ENCODE measurements around the gene DPYSL3. TPM values are rescaled to one million over a fixed set of nuclear protein-coding genes. Genes with fewer than 3 reads are reported as not detected.
"Not testable (repeated sequence)": the region's sequence is repeated elsewhere in the genome, so short reads cannot be mapped to it uniquely, and the experiment has no call there.

DPYSL3 gene
- total RNA-seq, 2 donors from 2014 or later: 161 to 255 TPM

DNA sequence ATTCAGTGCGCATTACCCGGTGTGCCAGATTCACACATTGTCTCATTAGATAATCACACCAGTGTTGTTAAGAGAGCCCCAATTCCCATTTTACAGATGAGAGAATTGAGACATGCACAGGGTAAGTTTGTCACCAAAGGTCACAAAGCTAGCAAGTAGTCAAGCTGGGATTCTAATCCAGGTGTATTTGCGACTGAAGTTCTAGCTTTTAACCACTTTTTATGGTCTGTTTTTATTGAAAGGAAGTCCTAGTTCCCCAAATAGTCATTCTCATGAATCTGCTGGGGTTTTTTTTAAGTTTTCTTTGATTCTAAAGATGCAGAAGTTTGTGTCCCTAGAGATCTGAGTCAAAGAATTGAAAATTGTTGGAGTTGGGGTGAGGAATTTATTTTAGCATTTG is 136.5 kb downstream of the DPYSL3 start:
- H3K27ac ChIP-seq: no peak overlapping the region
- no peak overlapping the region for H3K4me3 ChIP-seq
- H3K36me3 ChIP-seq: no peaks in the 10 kb centered on the region
- DNase-seq (ENCODE audit: low spot score) (no peak), ATAC-seq (ENCODE audit: insufficient number of reproducible peaks, low FRiP score, low read depth) (no peak)
- H3K27me3 ChIP-seq (replicated peaks; ENCODE audit: insufficient read depth): no peaks in the 10 kb centered on the region
- H3K9me3 ChIP-seq: no peaks in the 10 kb centered on the region
- no peak for TF ChIP-seq CTCF (IDR thresholded peaks at IDR 0.05)
- H3K4me1 ChIP-seq (ENCODE audit: control insufficient read depth in 1 of 2, low read depth in 2 of 2): peaks cover 7 to 15% of the 10 kb centered on the region in 2 donors

DNA sequence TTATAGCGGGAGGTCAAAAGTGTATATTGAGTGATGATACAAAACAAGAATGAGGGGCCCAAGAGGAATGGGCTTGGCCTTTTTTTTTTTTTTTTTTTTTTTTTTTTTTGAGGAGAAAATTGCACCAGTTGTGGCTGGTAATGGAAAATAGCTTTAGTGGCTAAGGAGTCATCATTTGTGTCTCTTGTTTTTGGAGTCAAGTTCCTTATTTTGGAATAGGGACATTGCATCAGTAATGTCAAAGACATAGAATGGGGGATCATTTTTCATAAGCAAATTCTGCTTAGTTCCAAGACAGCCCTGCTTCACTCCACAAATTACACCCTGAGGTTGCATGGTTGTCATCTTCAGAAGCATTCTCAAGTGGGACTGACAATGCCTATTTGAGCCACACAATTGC is 137.7 kb downstream of the DPYSL3 start:
- DNase-seq (ENCODE audit: low spot score) (no peak), ATAC-seq (ENCODE audit: insufficient number of reproducible peaks, low FRiP score, low read depth) (no peak)
- Histone ChIP-seq H3K27ac (no peak overlapping the region), H3K4me3 (no peak overlapping the region), H3K9me3 (no peaks in the 10 kb centered on the region), H3K36me3 (no peaks in the 10 kb centered on the region), H3K4me1 (ENCODE audit: control insufficient read depth in 1 of 2, low read depth in 2 of 2) (peaks cover 7 to 10% of the 10 kb centered on the region in 2 donors), H3K27me3 (replicated peaks; ENCODE audit: insufficient read depth) (no peaks in the 10 kb centered on the region)
- TF ChIP-seq CTCF (IDR thresholded peaks at IDR 0.05): no peak

- TF ChIP-seq CTCF (IDR thresholded peaks at IDR 0.05): no peak
- no peaks in the 10 kb centered on the region for H3K36me3 ChIP-seq
- H3K27me3 ChIP-seq (replicated peaks; ENCODE audit: insufficient read depth): no peaks in the 10 kb centered on the region
- peaks cover 7 to 10% of the 10 kb centered on the region in 2 donors for H3K4me1 ChIP-seq (ENCODE audit: control insufficient read depth in 1 of 2, low read depth in 2 of 2)
- ATAC-seq (ENCODE audit: insufficient number of reproducible peaks, low FRiP score, low read depth) (no peak), DNase-seq (ENCODE audit: low spot score) (no peak)
- H3K4me3 ChIP-seq: no peak overlapping the region
- no peak overlapping the region for H3K27ac ChIP-seq
- H3K9me3 ChIP-seq: no peaks in the 10 kb centered on the region
Measured at GRCh38 chr5:147371290-147371689, 138.6 kb downstream of the DPYSL3 start.

- ATAC-seq (ENCODE audit: insufficient number of reproducible peaks, low FRiP score, low read depth) (no peak), DNase-seq (ENCODE audit: low spot score) (no peak)
- Histone ChIP-seq H3K27me3 (replicated peaks; ENCODE audit: insufficient read depth) (no peaks in the 10 kb centered on the region), H3K27ac (peak overlapping the region in 1 of 2 donors; percentile 10), H3K4me1 (ENCODE audit: control insufficient read depth in 1 of 2, low read depth in 2 of 2) (peaks cover 7 to 10% of the 10 kb centered on the region in 2 donors), H3K36me3 (no peaks in the 10 kb centered on the region), H3K4me3 (peak overlapping the region; percentile 32), H3K9me3 (no peaks in the 10 kb centered on the region)
- peak; percentile 78 for TF ChIP-seq CTCF (IDR thresholded peaks at IDR 0.05)
Measured at GRCh38 chr5:147369742-147370374, 140.0 kb downstream of the DPYSL3 start.

GRCh38 chr5:147367381-147367780 is 142.5 kb downstream of the DPYSL3 start:
- not testable (repeated sequence) for ATAC-seq (ENCODE audit: insufficient number of reproducible peaks, low FRiP score, low read depth); H3K4me3 ChIP-seq; H3K9me3 ChIP-seq; H3K36me3 ChIP-seq; DNase-seq (ENCODE audit: low spot score); H3K27me3 ChIP-seq (replicated peaks; ENCODE audit: insufficient read depth); H3K27ac ChIP-seq
- peaks cover 7 to 10% of the 10 kb centered on the region in 2 donors for H3K4me1 ChIP-seq (ENCODE audit: control insufficient read depth in 1 of 2, low read depth in 2 of 2)
